ENCODE results near the gene ENDOU.
"Not testable (repeated sequence)": the region's sequence is repeated elsewhere in the genome, so short reads cannot be mapped to it uniquely, and the experiment has no call there.

The ENDOU gene

GRCh38 chr12:47672068-47672467 is 53.2 kb downstream of the ENDOU start:
- no peak for DNase-seq

GRCh38 chr12:47667935-47668334 is 57.4 kb downstream of the ENDOU start:
- not testable (repeated sequence) for DNase-seq
